HG03066 (cell line): ENCODE results near the gene CSNK1D.

Experiments
- ATAC-seq: cut with Tn5 transposase; IDR thresholded peaks from one replicate; pipeline ENCODE4 v1.9.1; 2021; ENCODE audit warnings: low read depth; ENCODE audit not compliant: unreplicated experiment

CSNK1D gene

DNA sequence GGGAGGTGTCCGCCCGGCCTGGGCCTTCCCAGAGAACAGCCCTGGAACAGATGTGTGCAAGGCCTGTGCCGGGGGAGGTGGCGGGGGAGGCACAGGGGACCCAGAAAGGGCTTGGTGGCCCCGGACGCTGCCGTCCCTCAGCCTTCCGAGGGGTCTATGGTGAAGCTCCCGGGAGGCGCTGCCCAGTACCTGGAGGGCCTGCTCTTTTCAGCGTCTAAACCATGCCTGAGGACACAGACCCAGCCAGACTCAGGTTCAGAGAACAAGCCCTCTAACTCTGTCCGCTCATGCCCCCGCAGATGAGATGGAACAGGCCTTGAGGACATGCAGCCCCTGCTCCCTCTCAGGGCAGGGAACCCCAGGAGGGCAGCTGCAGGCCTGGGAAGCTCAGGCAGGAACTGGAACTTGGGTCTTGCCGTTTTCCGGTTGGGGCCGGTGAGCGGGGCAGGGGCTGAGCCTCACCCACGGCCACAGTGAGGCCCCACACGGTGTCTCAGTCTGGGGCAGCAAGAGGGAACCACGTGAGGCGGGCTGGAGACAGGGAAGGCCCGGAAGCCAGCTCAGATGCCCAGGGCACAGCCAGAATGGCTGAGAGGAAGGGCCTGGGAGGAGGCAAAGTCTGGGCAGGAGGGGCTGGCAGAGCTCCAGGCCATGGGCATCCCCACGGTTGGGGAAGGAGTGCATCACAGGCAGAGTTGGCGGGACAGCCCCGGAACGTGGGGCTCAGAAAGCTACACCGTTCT is 32.1 kb downstream of the CSNK1D start:
- no peak for ATAC-seq

DNA sequence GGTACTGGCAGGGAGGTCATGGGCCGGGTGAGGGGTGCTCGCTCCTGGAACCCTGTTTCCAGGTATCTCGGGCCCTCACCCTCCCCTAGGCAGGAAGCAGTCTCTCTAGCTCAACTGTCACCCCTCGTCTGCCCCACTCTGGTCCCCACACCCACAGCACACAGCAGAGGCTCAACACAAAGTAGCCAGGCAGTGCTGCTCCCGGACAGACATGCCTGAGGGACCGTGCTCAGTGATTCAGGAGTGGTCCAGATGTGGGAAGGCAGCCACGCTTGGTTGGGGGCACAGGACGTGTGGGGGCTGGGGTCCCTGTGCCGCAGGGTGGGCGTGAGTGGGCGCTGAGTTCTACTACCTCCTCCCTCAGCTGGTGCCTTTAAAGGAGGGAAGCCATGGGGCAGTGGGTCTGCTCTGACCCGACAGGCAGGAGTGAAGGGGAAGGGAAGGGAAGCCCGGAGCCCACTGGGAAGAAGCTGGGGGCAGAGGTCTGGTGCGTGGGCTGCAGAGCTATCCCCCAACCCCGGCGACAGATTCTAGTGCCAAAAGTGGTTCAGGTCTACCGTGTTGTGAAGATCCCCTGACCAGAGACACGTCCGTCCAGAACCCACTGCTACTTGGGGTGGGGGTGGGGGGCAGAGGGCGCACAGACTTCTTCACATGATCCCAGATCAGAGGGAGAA is 32.9 kb downstream of the CSNK1D start:
- ATAC-seq = no peak

- no peak for ATAC-seq
These were observed 33.5 kb downstream of the CSNK1D start for GRCh38 chr17:82239926-82240505.

GRCh38 chr17:82239401-82239925 is 34.0 kb downstream of the CSNK1D start:
- ATAC-seq = no peak

- no peak for ATAC-seq
These were observed 34.9 kb downstream of the CSNK1D start for GRCh38 chr17:82238472-82239201.

- ATAC-seq = no peak
These were observed 35.6 kb downstream of the CSNK1D start for GRCh38 chr17:82237746-82238471.

GRCh38 chr17:82237083-82237745 is 36.3 kb downstream of the CSNK1D start:
- no peak for ATAC-seq

GRCh38 chr17:82236142-82236971 is 37.1 kb downstream of the CSNK1D start:
- no peak for ATAC-seq

GRCh38 chr17:82235775-82236141 is 37.7 kb downstream of the CSNK1D start:
- no peak for ATAC-seq

DNA sequence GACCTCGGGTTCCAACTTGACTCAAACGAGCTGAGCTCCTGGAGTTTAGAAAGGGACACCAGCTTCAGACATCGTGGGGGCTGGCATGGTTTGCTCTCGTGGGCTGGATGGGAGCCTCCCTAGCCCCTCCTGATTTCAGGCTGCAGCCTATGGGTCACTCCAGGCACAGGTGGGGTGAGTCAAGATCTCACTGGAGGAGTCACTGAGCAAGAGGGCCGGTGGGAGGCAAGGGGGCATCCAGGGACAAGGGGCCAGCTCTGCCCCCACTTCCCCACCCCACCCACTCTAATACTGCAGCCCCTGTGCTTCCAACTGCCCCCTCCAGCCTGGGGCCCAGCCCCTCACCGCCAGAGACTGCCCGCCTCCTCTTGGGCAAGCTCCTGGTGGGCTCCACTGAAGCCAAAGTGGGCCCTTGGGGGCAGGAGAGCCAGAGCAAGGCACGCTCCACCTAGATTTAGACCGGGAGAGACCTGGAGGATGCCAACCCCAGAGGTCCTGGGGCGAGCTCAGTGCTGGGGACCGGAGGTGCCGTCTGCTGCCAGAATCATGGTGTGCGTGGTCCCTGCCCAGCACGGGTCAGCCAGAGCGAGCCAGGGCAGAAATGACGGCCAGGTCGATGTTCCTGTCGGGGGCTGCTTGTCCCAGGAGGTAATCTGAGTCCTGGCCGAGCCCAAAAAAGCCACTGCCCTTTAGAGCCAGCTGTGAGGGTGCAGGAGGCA is 38.3 kb downstream of the CSNK1D start:
- ATAC-seq = no peak

DNA sequence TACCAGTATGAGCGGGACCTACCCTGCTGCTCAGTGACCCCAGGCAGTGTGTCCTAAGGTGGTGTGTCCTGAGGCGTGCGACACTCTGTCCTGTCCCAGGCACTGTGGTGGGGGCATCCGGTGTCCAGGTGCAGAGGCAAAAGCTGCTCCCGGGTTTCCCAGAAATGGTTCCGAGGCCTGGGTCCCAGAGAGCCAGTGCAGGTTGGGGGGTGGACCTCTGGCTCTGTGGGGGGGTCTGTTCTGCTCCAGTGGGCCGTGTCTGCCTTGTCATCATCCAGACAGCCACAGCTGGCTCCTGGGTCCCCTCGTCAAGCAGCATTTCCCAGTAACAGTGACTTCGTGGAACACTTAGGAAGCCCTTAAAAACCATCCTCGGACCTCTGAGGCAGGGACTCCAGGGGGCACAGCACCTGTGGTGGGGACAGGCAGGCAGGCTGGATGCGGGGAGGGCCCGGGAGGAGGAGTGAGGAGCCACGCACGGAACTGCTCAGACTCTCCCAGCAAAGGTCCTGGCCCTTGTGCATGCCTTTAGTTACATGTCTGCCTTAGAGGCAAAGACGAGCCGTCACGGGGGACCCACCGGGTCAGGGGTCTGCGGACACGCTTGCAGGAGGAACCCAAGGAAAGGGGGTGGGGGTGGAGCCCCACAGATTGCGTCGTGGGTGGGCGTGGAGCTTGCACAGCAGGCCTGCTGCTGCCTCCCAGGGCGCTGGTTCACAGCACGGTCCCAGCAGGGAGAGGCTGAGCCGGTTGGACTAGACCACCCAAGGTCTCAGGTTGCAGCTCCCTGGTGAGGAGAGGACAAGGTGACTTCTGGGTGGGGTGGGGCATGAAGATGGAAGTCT is 39.1 kb downstream of the CSNK1D start:
- no peak for ATAC-seq

DNA sequence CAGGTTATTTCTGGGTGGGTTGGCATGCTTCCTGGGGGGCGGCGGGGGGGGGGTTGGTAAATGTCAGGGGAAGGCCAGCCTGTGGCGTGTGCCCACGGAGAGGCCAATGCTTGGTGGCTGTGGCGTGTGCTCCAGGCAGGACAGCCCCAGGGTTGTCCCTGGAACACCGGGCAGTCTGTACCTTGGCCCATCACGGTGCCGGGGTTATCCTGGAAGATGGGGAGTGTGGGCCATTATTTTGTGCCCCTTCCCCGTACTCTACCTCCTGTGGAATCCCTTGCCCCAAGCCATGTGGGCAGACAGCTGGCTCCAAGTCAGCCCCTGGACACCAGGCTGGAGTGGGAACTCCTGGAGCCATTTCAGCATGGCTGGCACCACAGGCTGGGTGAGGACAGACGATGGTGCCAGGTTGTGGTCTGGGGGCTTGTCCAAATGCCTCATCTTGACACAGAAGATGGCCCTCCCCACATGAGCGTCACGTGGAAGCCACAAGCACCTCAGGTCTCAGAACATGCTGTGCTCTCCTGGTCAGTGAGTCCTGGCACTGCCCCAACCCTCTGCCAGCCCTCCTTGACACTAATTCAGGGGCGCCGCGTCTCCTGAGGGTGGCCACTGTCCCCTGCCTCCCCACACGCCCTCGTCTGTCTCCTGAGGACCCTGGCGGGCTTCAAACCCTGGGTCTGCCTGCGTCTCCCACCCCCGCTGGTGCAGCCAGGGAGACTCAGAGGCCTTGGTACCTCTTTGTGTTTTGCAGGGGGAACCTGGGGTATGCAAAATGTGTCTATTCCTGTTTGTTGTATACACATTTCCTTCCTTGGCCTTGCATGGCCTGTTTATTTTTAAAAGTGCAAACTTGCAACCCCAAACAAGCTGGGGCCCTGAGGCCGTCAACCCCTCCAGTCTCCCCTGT is 40.4 kb downstream of the CSNK1D start:
- no peak for ATAC-seq

GRCh38 chr17:82232322-82232820 is 41.1 kb downstream of the CSNK1D start:
- ATAC-seq = no peak

DNA sequence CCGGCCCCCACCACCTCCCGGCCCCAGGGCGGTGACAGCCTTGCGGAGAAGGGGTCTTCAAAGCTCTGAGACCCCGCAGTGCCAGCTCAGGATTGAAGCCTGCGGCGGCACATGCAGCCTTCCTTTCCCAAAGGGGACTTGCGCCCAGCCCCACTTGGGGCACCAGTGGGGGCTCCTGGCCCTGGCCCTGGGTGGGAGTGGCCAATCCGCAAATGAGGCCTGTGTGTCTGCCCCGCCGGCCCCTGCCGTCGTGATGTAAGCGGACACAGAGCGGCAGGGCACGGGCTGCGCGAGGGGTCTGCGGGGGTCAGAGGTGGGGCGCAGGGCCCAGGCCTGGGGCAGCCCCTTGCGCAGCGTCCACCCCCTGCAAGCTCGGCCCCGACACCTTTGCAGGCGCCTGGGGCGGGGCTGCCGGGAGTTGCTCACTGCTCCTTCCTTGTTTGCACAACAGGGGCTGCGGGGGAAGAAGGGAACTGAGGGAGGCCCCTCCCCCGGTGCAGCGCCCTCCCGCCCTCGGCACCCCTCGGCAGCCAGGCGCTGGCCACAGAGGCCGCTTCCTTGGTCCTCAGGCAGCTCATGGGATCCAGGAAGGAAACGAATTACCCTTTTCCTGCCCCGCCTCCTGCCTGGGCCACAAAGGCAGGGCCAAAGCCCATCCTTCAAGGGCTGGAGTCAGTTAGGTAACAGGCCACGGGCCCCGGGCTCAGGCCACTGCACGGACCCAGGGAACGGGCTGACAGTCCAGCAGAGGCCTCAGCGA is 41.8 kb downstream of the CSNK1D start:
- ATAC-seq = peak; percentile 8

- ATAC-seq = peak; percentile 7
These were observed 42.3 kb downstream of the CSNK1D start for GRCh38 chr17:82231312-82231561.
